ENCODE results near the gene C10orf71. TPM values are rescaled to one million over a fixed set of nuclear protein-coding genes. Genes with fewer than 3 reads are reported as not detected.

C10orf71 gene
- total RNA-seq, 2 donors from 2014 or later: 0.26 to 0.99 TPM

- no peak overlapping the region for H3K27ac ChIP-seq
- ATAC-seq (no peak), DNase-seq (no peak)
- H3K36me3 ChIP-seq (replicated peaks in 1 of 2; ENCODE audit: insufficient read depth in 1 of 2, low read depth in 2 of 2): no peaks in the 10 kb centered on the region
- peaks cover 23% of the 10 kb centered on the region for H3K4me1 ChIP-seq
- H3K9me3 ChIP-seq: no peaks in the 10 kb centered on the region
- WGBS, 2 donors: 82 to 89% methylated on average over 8 of the region's 8 CpGs
- no peaks in the 10 kb centered on the region for H3K27me3 ChIP-seq
- no peak overlapping the region for H3K4me3 ChIP-seq
- intact Hi-C loops (cut with DNase I): no loop called here
- TF ChIP-seq CTCF (IDR thresholded peaks at IDR 0.05) (no peak), POLR2A (IDR thresholded peaks at IDR 0.05) (no peak)
Observed at GRCh38 chr10:49364747-49365146, 65.8 kb downstream of the C10orf71 start.

- TF ChIP-seq POLR2A (IDR thresholded peaks at IDR 0.05) (no peak), CTCF (IDR thresholded peaks at IDR 0.05) (no peak)
- no peaks in the 10 kb centered on the region for H3K27me3 ChIP-seq
- intact Hi-C loops (cut with DNase I): no loop called here
- H3K9me3 ChIP-seq: no peaks in the 10 kb centered on the region
- no peak overlapping the region for H3K4me3 ChIP-seq
- H3K36me3 ChIP-seq (replicated peaks in 1 of 2; ENCODE audit: insufficient read depth in 1 of 2, low read depth in 2 of 2): no peaks in the 10 kb centered on the region
- 84 to 100% methylated on average over 1 to 3 of the region's 3 CpGs for WGBS, 2 donors
- no peak for DNase-seq
- no peak overlapping the region for H3K27ac ChIP-seq
- H3K4me1 ChIP-seq: peaks cover 18% of the 10 kb centered on the region
- no peak for ATAC-seq
Observed at GRCh38 chr10:49365275-49365674, 66.3 kb downstream of the C10orf71 start.

- Histone ChIP-seq H3K36me3 (replicated peaks in 1 of 2; ENCODE audit: insufficient read depth in 1 of 2, low read depth in 2 of 2) (no peaks in the 10 kb centered on the region), H3K4me3 (no peak overlapping the region), H3K4me1 (peaks cover 14% of the 10 kb centered on the region), H3K27me3 (no peaks in the 10 kb centered on the region), H3K27ac (no peak overlapping the region), H3K9me3 (no peaks in the 10 kb centered on the region)
- DNase-seq (no peak), ATAC-seq (no peak)
- WGBS, 2 donors: 63 to 79% methylated on average over 13 to 23 of the region's 23 CpGs
- intact Hi-C loops (cut with DNase I): no loop called here
- no peak for TF ChIP-seq CTCF (IDR thresholded peaks at IDR 0.05)
- TF ChIP-seq POLR2A (IDR thresholded peaks at IDR 0.05): no peak
Observed at GRCh38 chr10:49365675-49366415, 66.9 kb downstream of the C10orf71 start.

- WGBS, 2 donors: 63 to 78% methylated on average over 3 to 4 of the region's 4 CpGs
- intact Hi-C loops (cut with DNase I): no loop called here
- ATAC-seq: no peak
Observed at GRCh38 chr10:49366460-49366859, 67.5 kb downstream of the C10orf71 start.

More at GRCh38 chr10:49366460-49366859, 67.5 kb downstream of the C10orf71 start:
- DNase-seq: no peak
- TF ChIP-seq POLR2A (IDR thresholded peaks at IDR 0.05) (no peak), CTCF (IDR thresholded peaks at IDR 0.05) (no peak)
- Histone ChIP-seq H3K4me1 (peaks cover 14% of the 10 kb centered on the region), H3K27ac (no peak overlapping the region), H3K4me3 (no peak overlapping the region), H3K27me3 (no peaks in the 10 kb centered on the region), H3K9me3 (no peaks in the 10 kb centered on the region), H3K36me3 (replicated peaks in 1 of 2; ENCODE audit: insufficient read depth in 1 of 2, low read depth in 2 of 2) (no peaks in the 10 kb centered on the region)

Data from body of pancreas (tissue), 4 donors.